ENCODE data around the gene ERICH2. TPM values are rescaled to one million over a fixed set of nuclear protein-coding genes. Genes with fewer than 3 reads are reported as not detected.

Gene ERICH2
- total RNA-seq, 2 donors from 2014 or later = 0.73 TPM; not detected in 1

DNA sequence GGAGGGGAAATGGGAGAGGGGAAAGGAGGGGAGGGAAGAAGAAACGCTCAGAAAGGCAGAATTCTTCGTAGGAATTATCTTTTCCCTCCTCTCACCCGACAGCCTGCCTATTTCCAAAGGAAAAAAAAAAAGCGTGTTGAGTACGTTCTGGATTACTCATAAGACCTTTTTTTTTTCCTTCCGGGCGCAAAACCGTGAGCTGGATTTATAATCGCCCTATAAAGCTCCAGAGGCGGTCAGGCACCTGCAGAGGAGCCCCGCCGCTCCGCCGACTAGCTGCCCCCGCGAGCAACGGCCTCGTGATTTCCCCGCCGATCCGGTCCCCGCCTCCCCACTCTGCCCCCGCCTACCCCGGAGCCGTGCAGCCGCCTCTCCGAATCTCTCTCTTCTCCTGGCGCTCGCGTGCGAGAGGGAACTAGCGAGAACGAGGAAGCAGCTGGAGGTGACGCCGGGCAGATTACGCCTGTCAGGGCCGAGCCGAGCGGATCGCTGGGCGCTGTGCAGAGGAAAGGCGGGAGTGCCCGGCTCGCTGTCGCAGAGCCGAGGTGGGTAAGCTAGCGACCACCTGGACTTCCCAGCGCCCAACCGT, 46.4 kb downstream of the ERICH2 start, which contains the start of gene GAD1:
Gene GAD1, plus strand, starts transcription at position 384 of the 589 bp plus-strand sequence. CDS start 1,705 bp downstream, outside the sequence.
- H3K4me3 ChIP-seq = peak within 1 kb of the TSS; percentile 28 to 36
- no peaks in the 10 kb centered on the region for H3K36me3 ChIP-seq
- intact Hi-C loops (cut with DNase I) = loop anchor here (10.0 kb wide), 1 partner anchor 322 kb away; no protein-coding TSS in a partner anchor
- TF ChIP-seq, protein P1, sequence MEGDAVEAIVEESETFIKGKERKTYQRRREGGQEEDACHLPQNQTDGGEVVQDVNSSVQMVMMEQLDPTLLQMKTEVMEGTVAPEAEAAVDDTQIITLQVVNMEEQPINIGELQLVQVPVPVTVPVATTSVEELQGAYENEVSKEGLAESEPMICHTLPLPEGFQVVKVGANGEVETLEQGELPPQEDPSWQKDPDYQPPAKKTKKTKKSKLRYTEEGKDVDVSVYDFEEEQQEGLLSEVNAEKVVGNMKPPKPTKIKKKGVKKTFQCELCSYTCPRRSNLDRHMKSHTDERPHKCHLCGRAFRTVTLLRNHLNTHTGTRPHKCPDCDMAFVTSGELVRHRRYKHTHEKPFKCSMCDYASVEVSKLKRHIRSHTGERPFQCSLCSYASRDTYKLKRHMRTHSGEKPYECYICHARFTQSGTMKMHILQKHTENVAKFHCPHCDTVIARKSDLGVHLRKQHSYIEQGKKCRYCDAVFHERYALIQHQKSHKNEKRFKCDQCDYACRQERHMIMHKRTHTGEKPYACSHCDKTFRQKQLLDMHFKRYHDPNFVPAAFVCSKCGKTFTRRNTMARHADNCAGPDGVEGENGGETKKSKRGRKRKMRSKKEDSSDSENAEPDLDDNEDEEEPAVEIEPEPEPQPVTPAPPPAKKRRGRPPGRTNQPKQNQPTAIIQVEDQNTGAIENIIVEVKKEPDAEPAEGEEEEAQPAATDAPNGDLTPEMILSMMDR (IDR thresholded peaks at IDR 0.05) = peak in 1 of 4 experiments; percentile 3
- TF ChIP-seq POLR2AphosphoS5 (IDR thresholded peaks at IDR 0.05) = peak; percentile 23
- TF ChIP-seq POLR2A (IDR thresholded peaks at IDR 0.05) = no peak
- H3K27me3 ChIP-seq (replicated peaks; ENCODE audit: insufficient read depth) = peaks cover 43% of the 10 kb centered on the region
- H3K27ac ChIP-seq = no peak within 1 kb of the TSS
- DNase-seq (ENCODE audit: low spot score) = peak; percentile 77
- 1% methylated on average over 34 of the region's 49 CpGs for WGBS
- peaks cover 28% of the 10 kb centered on the region for H3K4me1 ChIP-seq (replicated peaks)
- H3K9me3 ChIP-seq = no peaks in the 10 kb centered on the region

- Histone ChIP-seq H3K9me3 (no peaks in the 10 kb centered on the region), H3K4me3 (peak overlapping the region; percentile 28 to 36), H3K27me3 (replicated peaks; ENCODE audit: insufficient read depth) (peaks cover 50% of the 10 kb centered on the region), H3K4me1 (replicated peaks) (peaks cover 28% of the 10 kb centered on the region), H3K27ac (no peak overlapping the region), H3K36me3 (no peaks in the 10 kb centered on the region)
- intact Hi-C loops (cut with DNase I) = loop anchor here (10.0 kb wide), 1 partner anchor 323 kb away; no protein-coding TSS in a partner anchor
- WGBS = 1% methylated on average over 56 of the region's 69 CpGs
- DNase-seq (ENCODE audit: low spot score) = no peak
- TF ChIP-seq POLR2A (IDR thresholded peaks at IDR 0.05) (no peak), POLR2AphosphoS5 (IDR thresholded peaks at IDR 0.05) (no peak)
- TF ChIP-seq, protein P1 (IDR thresholded peaks at IDR 0.05) = no peak
Measured at GRCh38 chr2:170817093-170818035, 47.2 kb downstream of the ERICH2 start.

- DNase-seq (ENCODE audit: low spot score) = no peak
- Histone ChIP-seq H3K4me1 (replicated peaks) (peaks cover 28% of the 10 kb centered on the region), H3K4me3 (peak overlapping the region; percentile 28 to 36), H3K27ac (no peak overlapping the region), H3K36me3 (no peaks in the 10 kb centered on the region), H3K9me3 (no peaks in the 10 kb centered on the region), H3K27me3 (replicated peaks; ENCODE audit: insufficient read depth) (peaks cover 54% of the 10 kb centered on the region)
- TF ChIP-seq POLR2A (IDR thresholded peaks at IDR 0.05) (no peak), POLR2AphosphoS5 (IDR thresholded peaks at IDR 0.05) (no peak)
- TF ChIP-seq, protein P1 (IDR thresholded peaks at IDR 0.05) = no peak
- intact Hi-C loops (cut with DNase I) = loop anchor here (10.0 kb wide), 1 partner anchor 323 kb away; no protein-coding TSS in a partner anchor
- WGBS = 5% methylated on average over 57 of the region's 60 CpGs
Measured at GRCh38 chr2:170818036-170818751, 48.0 kb downstream of the ERICH2 start.

DNA sequence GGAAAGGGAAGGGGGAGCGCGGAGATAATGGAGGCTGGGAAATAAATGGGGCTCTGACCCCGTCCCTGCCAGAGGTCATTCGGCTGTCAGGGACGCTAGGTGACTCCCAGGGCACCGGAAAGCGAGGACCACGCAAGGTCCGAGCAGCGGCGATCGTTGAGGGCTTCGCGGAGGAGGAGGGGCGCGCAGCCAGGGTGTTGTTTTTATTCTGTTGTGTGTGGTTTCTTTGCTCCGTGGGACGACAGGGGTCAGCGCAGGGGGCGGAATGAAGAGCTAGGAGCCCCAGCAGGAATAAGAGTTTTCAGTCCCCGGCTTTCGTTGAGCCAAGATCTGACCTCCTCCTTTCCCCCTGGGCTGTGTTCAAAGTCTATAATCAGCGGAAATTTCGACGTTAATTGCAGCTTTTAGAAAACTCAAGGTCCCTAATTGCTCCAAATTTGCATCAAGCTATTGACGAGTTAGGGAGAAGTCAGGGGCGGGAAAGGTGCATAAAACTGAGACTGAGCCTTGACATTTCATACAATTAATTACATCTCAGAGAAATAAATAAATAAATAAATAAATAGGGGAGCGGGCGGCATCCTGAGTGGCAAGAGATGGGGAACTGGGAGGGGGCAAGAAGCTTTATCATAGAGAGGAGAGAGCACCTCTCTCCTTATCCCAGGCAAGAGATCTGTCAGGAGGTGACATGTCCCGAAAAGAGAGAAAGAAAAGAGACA, 48.7 kb downstream of the ERICH2 start:
- H3K27ac ChIP-seq = no peak overlapping the region
- TF ChIP-seq POLR2A (IDR thresholded peaks at IDR 0.05) (no peak), POLR2AphosphoS5 (IDR thresholded peaks at IDR 0.05) (no peak)
- TF ChIP-seq, protein P1 (IDR thresholded peaks at IDR 0.05) = no peak
- H3K4me3 ChIP-seq = no peak overlapping the region
- no peaks in the 10 kb centered on the region for H3K36me3 ChIP-seq
- DNase-seq (ENCODE audit: low spot score) = no peak
- no peaks in the 10 kb centered on the region for H3K9me3 ChIP-seq
- peaks cover 28% of the 10 kb centered on the region for H3K4me1 ChIP-seq (replicated peaks)
- intact Hi-C loops (cut with DNase I) = loop anchor here (10.0 kb wide), 1 partner anchor 324 kb away; no protein-coding TSS in a partner anchor
- 13% methylated on average over 30 of the region's 30 CpGs for WGBS
- H3K27me3 ChIP-seq (replicated peaks; ENCODE audit: insufficient read depth) = peaks cover 54% of the 10 kb centered on the region
